HepG2 (cell line): ENCODE data around the gene ZBTB7C.

Experiments
- BHLHE40 ChIP-seq: IDR thresholded peaks from 2 replicates; pipeline ENCODE4 v1.6.1; 2011; ENCODE audit warnings: low read length, improper control_type of control experiment
- EZH2 ChIP-seq: conservative IDR thresholded peaks from 2 replicates; pipeline ENCODE4 v1.6.1; 2012; ENCODE audit warnings: mild to moderate bottlenecking, low read depth, low read length, moderate library complexity
- KDM6A ChIP-seq: IDR thresholded peaks from 2 replicates; pipeline ENCODE4 v1.6.1; 2016; ENCODE audit warnings: low read depth
- MYNN ChIP-seq: sonication (generic); formaldehyde crosslinking; IDR thresholded peaks from 2 replicates; pipeline ENCODE4 v1.4.0; 2020; ENCODE audit warnings: mild to moderate bottlenecking, low read depth, missing genetic modification reagents
- POLR2A ChIP-seq, 2 experiments: IDR thresholded peaks; 2 replicates each; pipeline ENCODE4 v1.6.1; 2011; ENCODE audit warnings: low read depth in 2 of 2, low read length in 2 of 2, mild to moderate bottlenecking in 1 of 2, moderate library complexity in 1 of 2; ENCODE audit not compliant: insufficient read depth in 1 of 2
- POLR2AphosphoS5 ChIP-seq: IDR thresholded peaks from 2 replicates; pipeline ENCODE4 v1.6.1; 2012; ENCODE audit warnings: low read depth, low read length
- RAD21 ChIP-seq: fragments of 450-650 bp; formaldehyde crosslinking; IDR thresholded peaks from 2 replicates; pipeline ENCODE4 v1.5.0; 2020; ENCODE audit warnings: mild to moderate bottlenecking
- ZNF501 ChIP-seq: sonication (generic); formaldehyde crosslinking; IDR thresholded peaks from 2 replicates; pipeline ENCODE4 v1.5.1; 2020; ENCODE audit warnings: mild to moderate bottlenecking, moderate library complexity, missing genetic modification reagents
- TF ChIP-seq, protein P1 (sequence below): sonication (generic); formaldehyde crosslinking; IDR thresholded peaks from 2 replicates; pipeline ENCODE4 v1.4.0; 2020; ENCODE audit warnings: missing genetic modification reagents, mild to moderate bottlenecking, borderline replicate concordance
- TF ChIP-seq, protein P2 (sequence below): IDR thresholded peaks from 2 replicates; pipeline ENCODE4 v1.6.1; 2016; ENCODE audit warnings: missing compliant biosample characterization, missing genetic modification reagents, borderline replicate concordance
- TF ChIP-seq, protein P3 (sequence below): sonication (generic); formaldehyde crosslinking; IDR thresholded peaks from 2 replicates; pipeline ENCODE4 v1.5.0; 2020; ENCODE audit warnings: mild to moderate bottlenecking, missing genetic modification reagents, moderate library complexity
- TF ChIP-seq, protein P4 (sequence below): sonication (generic); formaldehyde crosslinking; IDR thresholded peaks from 2 replicates; pipeline ENCODE4 v1.4.0; 2020; ENCODE audit warnings: low read depth, missing genetic modification reagents
- TF ChIP-seq, protein P5 (sequence below): sonication (generic); formaldehyde crosslinking; IDR thresholded peaks from 2 replicates; pipeline ENCODE4 v1.4.0; 2020; ENCODE audit warnings: mild to moderate bottlenecking, missing genetic modification reagents

DNA sequence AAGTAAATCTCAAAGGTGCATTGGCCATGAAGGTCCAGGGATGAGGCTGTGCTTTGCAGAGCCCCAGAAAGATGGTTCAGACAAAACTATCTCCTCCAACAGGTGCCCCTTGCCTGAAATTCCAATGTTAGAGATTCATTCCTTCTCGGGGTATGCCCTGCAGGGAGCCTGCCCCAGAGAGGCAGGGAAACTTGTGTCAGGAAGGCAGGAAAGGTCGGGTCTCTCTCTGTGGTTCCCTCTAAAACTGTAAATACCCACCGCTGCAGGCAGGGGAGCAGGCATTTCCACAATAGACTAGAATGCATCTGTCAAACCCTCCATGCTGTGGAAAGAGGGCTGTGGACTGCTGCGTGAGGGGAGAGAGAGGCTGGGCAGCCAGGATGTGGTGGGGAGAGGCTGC, 271.0 kb downstream of the ZBTB7C start:
- TF ChIP-seq, protein P1, sequence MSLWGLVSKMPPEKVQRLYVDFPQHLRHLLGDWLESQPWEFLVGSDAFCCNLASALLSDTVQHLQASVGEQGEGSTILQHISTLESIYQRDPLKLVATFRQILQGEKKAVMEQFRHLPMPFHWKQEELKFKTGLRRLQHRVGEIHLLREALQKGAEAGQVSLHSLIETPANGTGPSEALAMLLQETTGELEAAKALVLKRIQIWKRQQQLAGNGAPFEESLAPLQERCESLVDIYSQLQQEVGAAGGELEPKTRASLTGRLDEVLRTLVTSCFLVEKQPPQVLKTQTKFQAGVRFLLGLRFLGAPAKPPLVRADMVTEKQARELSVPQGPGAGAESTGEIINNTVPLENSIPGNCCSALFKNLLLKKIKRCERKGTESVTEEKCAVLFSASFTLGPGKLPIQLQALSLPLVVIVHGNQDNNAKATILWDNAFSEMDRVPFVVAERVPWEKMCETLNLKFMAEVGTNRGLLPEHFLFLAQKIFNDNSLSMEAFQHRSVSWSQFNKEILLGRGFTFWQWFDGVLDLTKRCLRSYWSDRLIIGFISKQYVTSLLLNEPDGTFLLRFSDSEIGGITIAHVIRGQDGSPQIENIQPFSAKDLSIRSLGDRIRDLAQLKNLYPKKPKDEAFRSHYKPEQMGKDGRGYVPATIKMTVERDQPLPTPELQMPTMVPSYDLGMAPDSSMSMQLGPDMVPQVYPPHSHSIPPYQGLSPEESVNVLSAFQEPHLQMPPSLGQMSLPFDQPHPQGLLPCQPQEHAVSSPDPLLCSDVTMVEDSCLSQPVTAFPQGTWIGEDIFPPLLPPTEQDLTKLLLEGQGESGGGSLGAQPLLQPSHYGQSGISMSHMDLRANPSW (CRISPR knock-in tag), result no peak
- TF ChIP-seq POLR2AphosphoS5 (no peak), KDM6A (CRISPR knock-in tag) (no peak), MYNN (CRISPR knock-in tag) (no peak), BHLHE40 (no peak), POLR2A (IDR thresholded peaks at IDR 0.05; ENCODE audit: insufficient read depth in 1 of 2, low read depth in 2 of 2, low read length in 2 of 2) (no peak), ZNF501 (CRISPR knock-in tag) (no peak), EZH2 (no peak), RAD21 (CRISPR knock-in tag) (no peak)
- TF ChIP-seq, protein P2, sequence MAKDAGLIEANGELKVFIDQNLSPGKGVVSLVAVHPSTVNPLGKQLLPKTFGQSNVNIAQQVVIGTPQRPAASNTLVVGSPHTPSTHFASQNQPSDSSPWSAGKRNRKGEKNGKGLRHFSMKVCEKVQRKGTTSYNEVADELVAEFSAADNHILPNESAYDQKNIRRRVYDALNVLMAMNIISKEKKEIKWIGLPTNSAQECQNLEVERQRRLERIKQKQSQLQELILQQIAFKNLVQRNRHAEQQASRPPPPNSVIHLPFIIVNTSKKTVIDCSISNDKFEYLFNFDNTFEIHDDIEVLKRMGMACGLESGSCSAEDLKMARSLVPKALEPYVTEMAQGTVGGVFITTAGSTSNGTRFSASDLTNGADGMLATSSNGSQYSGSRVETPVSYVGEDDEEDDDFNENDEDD (CRISPR knock-in tag), result no peak
- TF ChIP-seq, protein P3, sequence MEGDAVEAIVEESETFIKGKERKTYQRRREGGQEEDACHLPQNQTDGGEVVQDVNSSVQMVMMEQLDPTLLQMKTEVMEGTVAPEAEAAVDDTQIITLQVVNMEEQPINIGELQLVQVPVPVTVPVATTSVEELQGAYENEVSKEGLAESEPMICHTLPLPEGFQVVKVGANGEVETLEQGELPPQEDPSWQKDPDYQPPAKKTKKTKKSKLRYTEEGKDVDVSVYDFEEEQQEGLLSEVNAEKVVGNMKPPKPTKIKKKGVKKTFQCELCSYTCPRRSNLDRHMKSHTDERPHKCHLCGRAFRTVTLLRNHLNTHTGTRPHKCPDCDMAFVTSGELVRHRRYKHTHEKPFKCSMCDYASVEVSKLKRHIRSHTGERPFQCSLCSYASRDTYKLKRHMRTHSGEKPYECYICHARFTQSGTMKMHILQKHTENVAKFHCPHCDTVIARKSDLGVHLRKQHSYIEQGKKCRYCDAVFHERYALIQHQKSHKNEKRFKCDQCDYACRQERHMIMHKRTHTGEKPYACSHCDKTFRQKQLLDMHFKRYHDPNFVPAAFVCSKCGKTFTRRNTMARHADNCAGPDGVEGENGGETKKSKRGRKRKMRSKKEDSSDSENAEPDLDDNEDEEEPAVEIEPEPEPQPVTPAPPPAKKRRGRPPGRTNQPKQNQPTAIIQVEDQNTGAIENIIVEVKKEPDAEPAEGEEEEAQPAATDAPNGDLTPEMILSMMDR (CRISPR knock-in tag), result no peak
- TF ChIP-seq, protein P4, sequence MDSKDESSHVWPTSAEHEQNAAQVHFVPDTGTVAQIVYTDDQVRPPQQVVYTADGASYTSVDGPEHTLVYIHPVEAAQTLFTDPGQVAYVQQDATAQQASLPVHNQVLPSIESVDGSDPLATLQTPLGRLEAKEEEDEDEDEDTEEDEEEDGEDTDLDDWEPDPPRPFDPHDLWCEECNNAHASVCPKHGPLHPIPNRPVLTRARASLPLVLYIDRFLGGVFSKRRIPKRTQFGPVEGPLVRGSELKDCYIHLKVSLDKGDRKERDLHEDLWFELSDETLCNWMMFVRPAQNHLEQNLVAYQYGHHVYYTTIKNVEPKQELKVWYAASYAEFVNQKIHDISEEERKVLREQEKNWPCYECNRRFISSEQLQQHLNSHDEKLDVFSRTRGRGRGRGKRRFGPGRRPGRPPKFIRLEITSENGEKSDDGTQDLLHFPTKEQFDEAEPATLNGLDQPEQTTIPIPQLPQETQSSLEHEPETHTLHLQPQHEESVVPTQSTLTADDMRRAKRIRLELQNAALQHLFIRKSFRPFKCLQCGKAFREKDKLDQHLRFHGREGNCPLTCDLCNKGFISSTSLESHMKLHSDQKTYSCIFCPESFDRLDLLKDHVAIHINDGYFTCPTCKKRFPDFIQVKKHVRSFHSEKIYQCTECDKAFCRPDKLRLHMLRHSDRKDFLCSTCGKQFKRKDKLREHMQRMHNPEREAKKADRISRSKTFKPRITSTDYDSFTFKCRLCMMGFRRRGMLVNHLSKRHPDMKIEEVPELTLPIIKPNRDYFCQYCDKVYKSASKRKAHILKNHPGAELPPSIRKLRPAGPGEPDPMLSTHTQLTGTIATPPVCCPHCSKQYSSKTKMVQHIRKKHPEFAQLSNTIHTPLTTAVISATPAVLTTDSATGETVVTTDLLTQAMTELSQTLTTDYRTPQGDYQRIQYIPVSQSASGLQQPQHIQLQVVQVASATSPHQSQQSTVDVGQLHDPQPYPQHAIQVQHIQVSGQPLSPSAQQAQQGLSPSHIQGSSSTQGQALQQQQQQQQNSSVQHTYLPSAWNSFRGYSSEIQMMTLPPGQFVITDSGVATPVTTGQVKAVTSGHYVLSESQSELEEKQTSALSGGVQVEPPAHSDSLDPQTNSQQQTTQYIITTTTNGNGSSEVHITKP (CRISPR knock-in tag), result no peak
- TF ChIP-seq, protein P5, sequence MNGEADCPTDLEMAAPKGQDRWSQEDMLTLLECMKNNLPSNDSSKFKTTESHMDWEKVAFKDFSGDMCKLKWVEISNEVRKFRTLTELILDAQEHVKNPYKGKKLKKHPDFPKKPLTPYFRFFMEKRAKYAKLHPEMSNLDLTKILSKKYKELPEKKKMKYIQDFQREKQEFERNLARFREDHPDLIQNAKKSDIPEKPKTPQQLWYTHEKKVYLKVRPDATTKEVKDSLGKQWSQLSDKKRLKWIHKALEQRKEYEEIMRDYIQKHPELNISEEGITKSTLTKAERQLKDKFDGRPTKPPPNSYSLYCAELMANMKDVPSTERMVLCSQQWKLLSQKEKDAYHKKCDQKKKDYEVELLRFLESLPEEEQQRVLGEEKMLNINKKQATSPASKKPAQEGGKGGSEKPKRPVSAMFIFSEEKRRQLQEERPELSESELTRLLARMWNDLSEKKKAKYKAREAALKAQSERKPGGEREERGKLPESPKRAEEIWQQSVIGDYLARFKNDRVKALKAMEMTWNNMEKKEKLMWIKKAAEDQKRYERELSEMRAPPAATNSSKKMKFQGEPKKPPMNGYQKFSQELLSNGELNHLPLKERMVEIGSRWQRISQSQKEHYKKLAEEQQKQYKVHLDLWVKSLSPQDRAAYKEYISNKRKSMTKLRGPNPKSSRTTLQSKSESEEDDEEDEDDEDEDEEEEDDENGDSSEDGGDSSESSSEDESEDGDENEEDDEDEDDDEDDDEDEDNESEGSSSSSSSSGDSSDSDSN (CRISPR knock-in tag), result no peak
